ENCODE measurements around the gene SNX32.

SNX32 gene

DNA sequence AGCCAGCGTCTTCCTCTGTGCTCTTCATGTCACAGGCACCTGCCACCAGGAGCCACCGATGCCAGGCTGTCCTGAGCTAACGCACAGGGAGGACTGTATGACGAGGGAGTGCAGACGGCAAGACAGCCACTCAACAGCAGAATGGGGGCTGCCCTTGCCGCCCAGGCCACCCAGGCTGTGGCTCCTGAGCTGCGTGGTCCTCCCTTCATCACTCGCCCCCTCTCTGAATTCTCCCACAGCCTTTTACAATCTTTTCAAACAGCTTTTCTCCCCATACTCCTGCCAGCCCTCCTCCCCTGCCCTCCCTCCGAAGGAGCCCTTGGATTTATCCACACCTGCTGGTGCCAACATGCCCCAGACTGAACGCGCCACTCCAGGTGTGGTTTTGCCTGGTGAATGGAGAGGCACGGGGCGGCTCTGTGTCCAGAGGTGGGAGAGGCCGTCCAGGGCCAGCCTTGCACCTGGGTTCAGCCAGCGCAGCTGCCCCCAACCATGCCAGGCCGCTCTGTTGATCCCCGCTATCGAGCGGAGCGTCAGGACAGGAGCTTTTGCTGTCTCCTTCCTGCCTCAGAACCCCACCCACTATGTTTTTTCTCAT is 24.9 kb upstream of the SNX32 start:
- no peak for TF ChIP-seq EZH2phosphoT487 (conservative IDR thresholded peaks at IDR 0.05; ENCODE audit: low read length)
- TF ChIP-seq, protein P1, sequence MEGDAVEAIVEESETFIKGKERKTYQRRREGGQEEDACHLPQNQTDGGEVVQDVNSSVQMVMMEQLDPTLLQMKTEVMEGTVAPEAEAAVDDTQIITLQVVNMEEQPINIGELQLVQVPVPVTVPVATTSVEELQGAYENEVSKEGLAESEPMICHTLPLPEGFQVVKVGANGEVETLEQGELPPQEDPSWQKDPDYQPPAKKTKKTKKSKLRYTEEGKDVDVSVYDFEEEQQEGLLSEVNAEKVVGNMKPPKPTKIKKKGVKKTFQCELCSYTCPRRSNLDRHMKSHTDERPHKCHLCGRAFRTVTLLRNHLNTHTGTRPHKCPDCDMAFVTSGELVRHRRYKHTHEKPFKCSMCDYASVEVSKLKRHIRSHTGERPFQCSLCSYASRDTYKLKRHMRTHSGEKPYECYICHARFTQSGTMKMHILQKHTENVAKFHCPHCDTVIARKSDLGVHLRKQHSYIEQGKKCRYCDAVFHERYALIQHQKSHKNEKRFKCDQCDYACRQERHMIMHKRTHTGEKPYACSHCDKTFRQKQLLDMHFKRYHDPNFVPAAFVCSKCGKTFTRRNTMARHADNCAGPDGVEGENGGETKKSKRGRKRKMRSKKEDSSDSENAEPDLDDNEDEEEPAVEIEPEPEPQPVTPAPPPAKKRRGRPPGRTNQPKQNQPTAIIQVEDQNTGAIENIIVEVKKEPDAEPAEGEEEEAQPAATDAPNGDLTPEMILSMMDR (IDR thresholded peaks at IDR 0.05; ENCODE audit: insufficient read depth, low read length, poor library complexity, severe bottlenecking) = no peak
- Histone ChIP-seq H3K4me2 (ENCODE audit: low read depth, low read length, poor library complexity, severe bottlenecking) (no peak overlapping the region), H3K9me2 (replicated peaks; ENCODE audit: insufficient read depth, low read length) (no peaks in the 10 kb centered on the region), H4K20me1 (ENCODE audit: low read depth, low read length) (no peaks in the 10 kb centered on the region), H3F3A (ENCODE audit: insufficient read depth) (no peaks in the 10 kb centered on the region), H3K27ac (ENCODE audit: low read depth, low read length) (no peak overlapping the region), H3K79me2 (ENCODE audit: insufficient read depth, low read length) (no peaks in the 10 kb centered on the region), H3K9me3 (ENCODE audit: insufficient read depth, low read length) (no peaks in the 10 kb centered on the region), H3K4me3 (ENCODE audit: insufficient read depth, low read length, poor library complexity, severe bottlenecking) (no peak overlapping the region), H3K36me3 (ENCODE audit: low read length) (no peaks in the 10 kb centered on the region), H3K9ac (ENCODE audit: low read length) (no peak overlapping the region), H2AFZ (ENCODE audit: low read depth, low read length, severe bottlenecking) (no peak overlapping the region), H3K27me3 (ENCODE audit: low read length) (no peaks in the 10 kb centered on the region)

DNA sequence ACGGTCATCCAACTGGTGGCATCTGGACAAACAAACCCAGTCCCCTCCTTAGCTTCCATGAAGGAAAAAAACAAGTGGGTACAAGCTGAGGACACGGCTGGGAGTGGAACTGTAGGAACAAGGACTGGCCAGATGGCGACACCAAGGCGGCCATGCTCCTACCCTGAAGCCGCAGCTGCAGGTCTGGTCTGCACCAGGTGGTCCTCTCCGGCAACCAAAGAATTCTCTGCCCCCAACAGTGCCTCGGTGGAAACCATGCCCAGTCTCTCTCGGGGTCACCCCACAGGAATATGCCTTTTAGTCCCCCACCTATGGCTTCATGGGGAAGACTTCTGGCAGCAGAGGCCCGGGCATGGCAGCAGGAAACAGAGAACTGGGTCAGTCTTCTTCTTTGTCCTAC is 24.3 kb upstream of the SNX32 start:
- TF ChIP-seq, protein P1 (IDR thresholded peaks at IDR 0.05; ENCODE audit: insufficient read depth, low read length, poor library complexity, severe bottlenecking) = no peak
- Histone ChIP-seq H3K9me2 (replicated peaks; ENCODE audit: insufficient read depth, low read length) (no peaks in the 10 kb centered on the region), H3K79me2 (ENCODE audit: insufficient read depth, low read length) (no peaks in the 10 kb centered on the region), H3K4me3 (ENCODE audit: insufficient read depth, low read length, poor library complexity, severe bottlenecking) (no peak overlapping the region), H3K36me3 (ENCODE audit: low read length) (no peaks in the 10 kb centered on the region), H3K4me2 (ENCODE audit: low read depth, low read length, poor library complexity, severe bottlenecking) (no peak overlapping the region), H2AFZ (ENCODE audit: low read depth, low read length, severe bottlenecking) (no peak overlapping the region), H3K27me3 (ENCODE audit: low read length) (no peaks in the 10 kb centered on the region), H3K9me3 (ENCODE audit: insufficient read depth, low read length) (no peaks in the 10 kb centered on the region), H3K27ac (ENCODE audit: low read depth, low read length) (no peak overlapping the region), H3F3A (ENCODE audit: insufficient read depth) (no peaks in the 10 kb centered on the region), H3K9ac (ENCODE audit: low read length) (no peak overlapping the region), H4K20me1 (ENCODE audit: low read depth, low read length) (no peaks in the 10 kb centered on the region)

DNA sequence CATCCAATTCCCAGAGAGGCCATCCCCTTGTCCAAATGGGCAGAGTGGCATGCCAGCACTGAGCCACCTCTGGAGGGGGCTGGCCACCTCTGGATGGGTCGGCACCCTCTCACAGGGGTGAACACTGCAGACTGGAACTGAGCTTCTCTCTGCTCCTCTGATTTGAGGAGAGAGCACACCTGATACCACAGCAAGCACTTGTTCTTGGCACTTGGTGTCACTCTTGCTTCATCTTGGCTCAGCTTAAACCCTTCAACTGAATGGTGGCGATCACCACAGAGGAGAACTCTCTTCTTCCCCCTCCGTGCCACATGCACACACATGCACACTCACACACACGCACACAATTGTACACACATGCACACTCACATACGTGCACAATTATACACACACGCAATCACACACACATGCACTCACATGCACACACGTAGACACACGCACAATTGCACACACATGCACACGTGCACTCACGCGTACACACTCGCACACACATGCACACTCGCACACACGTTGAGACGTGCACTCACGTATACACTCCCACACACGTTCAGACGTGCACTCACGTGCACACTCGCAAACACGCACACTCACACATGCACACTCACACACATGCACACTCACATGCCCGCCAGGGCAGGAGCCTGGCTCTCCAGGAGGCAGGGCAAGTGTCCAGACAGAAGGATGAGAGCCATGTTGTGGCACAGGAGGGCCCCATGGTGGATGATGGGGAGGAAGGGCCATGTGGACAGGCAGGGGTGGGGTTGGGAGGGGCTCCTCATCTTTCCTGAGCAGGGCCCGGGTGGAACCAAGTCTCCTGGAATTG is 23.5 kb upstream of the SNX32 start:
- Histone ChIP-seq H3K4me3 (ENCODE audit: insufficient read depth, low read length, poor library complexity, severe bottlenecking) (no peak overlapping the region), H2AFZ (ENCODE audit: low read depth, low read length, severe bottlenecking) (no peak overlapping the region), H4K20me1 (ENCODE audit: low read depth, low read length) (no peaks in the 10 kb centered on the region), H3K79me2 (ENCODE audit: insufficient read depth, low read length) (no peaks in the 10 kb centered on the region), H3K27me3 (ENCODE audit: low read length) (no peaks in the 10 kb centered on the region), H3K4me2 (ENCODE audit: low read depth, low read length, poor library complexity, severe bottlenecking) (no peak overlapping the region), H3K36me3 (ENCODE audit: low read length) (no peaks in the 10 kb centered on the region), H3K9ac (ENCODE audit: low read length) (no peak overlapping the region), H3F3A (ENCODE audit: insufficient read depth) (no peaks in the 10 kb centered on the region), H3K27ac (ENCODE audit: low read depth, low read length) (no peak overlapping the region), H3K9me2 (replicated peaks; ENCODE audit: insufficient read depth, low read length) (no peaks in the 10 kb centered on the region), H3K9me3 (ENCODE audit: insufficient read depth, low read length) (no peaks in the 10 kb centered on the region)
- no peak for TF ChIP-seq EZH2phosphoT487 (conservative IDR thresholded peaks at IDR 0.05; ENCODE audit: low read length)
- TF ChIP-seq, protein P1 (IDR thresholded peaks at IDR 0.05; ENCODE audit: insufficient read depth, low read length, poor library complexity, severe bottlenecking) = no peak

Data from SU-DHL-6 (cell line).